HEK293T (cell line): ENCODE data around the gene ZNFX1.
"Not testable (repeated sequence)": the region's sequence is repeated elsewhere in the genome, so short reads cannot be mapped to it uniquely, and the experiment has no call there.

Source experiments
- CTCF ChIA-PET: fragments of 350-600 bp; formaldehyde crosslinking; extraction: SDS; loops from one replicate; lab custom pipeline; 2021; ENCODE audit warnings: antibody characterized with exemption, inconsistent platforms; lab: Yijun Ruan, JAX
- POLR2A ChIA-PET: fragments of 350-600 bp; formaldehyde crosslinking; extraction: SDS; loops from one replicate; lab custom pipeline; 2020; ENCODE audit warnings: antibody characterized with exemption, inconsistent platforms; lab: Yijun Ruan, JAX
- DNase-seq: peaks from one replicate; pipeline ENCODE4 v3.0.0; 2012; ENCODE audit warnings: mixed read lengths; ENCODE audit errors: extremely low spot score
- ARNT ChIP-seq: fragments of 450-650 bp; IDR thresholded peaks from 2 replicates; pipeline ENCODE4 v1.6.1; 2017; ENCODE audit warnings: mild to moderate bottlenecking
- BHLHE40 ChIP-seq: fragments of 450-650 bp; IDR thresholded peaks from 2 replicates; pipeline ENCODE4 v1.6.1; 2016; ENCODE audit warnings: mild to moderate bottlenecking, moderate library complexity, borderline replicate concordance
- CTBP1 ChIP-seq: fragments of 450-650 bp; IDR thresholded peaks from 2 replicates; pipeline ENCODE4 v1.6.1; 2016; ENCODE audit warnings: borderline replicate concordance
- ELF4 ChIP-seq: fragments of 450-650 bp; IDR thresholded peaks from 2 replicates; pipeline ENCODE4 v1.6.1; 2017; ENCODE audit warnings: antibody characterized with exemption
- FOXA1 ChIP-seq: fragments of 450-650 bp; IDR thresholded peaks from 2 replicates; pipeline ENCODE4 v1.6.1; 2016; ENCODE audit warnings: mild to moderate bottlenecking
- FOXK2 ChIP-seq: fragments of 450-650 bp; IDR thresholded peaks from 2 replicates; pipeline ENCODE4 v1.6.1; 2016; ENCODE audit warnings: mild to moderate bottlenecking
- FOXM1 ChIP-seq: fragments of 450-650 bp; IDR thresholded peaks from 2 replicates; pipeline ENCODE4 v1.6.1; 2017; ENCODE audit warnings: mild to moderate bottlenecking, borderline replicate concordance
- HDGF ChIP-seq: fragments of 450-650 bp; IDR thresholded peaks from 2 replicates; pipeline ENCODE4 v1.6.1; 2017; ENCODE audit warnings: antibody characterized with exemption, borderline replicate concordance
- L3MBTL2 ChIP-seq: fragments of 450-650 bp; conservative IDR thresholded peaks from 2 replicates; pipeline ENCODE4 v1.6.1; 2016; ENCODE audit warnings: mild to moderate bottlenecking
- LEF1 ChIP-seq: fragments of 450-650 bp; IDR thresholded peaks from 2 replicates; pipeline ENCODE4 v1.6.1; 2017; ENCODE audit warnings: mild to moderate bottlenecking, borderline replicate concordance
- NFRKB ChIP-seq: fragments of 450-650 bp; IDR thresholded peaks from 2 replicates; pipeline ENCODE4 v1.6.1; 2016; ENCODE audit warnings: mild to moderate bottlenecking, moderate library complexity
- SP1 ChIP-seq: fragments of 450-650 bp; IDR thresholded peaks from 2 replicates; pipeline ENCODE4 v1.6.1; 2017
- SUZ12 ChIP-seq: fragments of 450-650 bp; IDR thresholded peaks from 2 replicates; pipeline ENCODE4 v1.6.1; 2016; ENCODE audit warnings: mild to moderate bottlenecking
- TARDBP ChIP-seq: fragments of 450-650 bp; IDR thresholded peaks from 2 replicates; pipeline ENCODE4 v1.6.1; 2016
- ZNF384 ChIP-seq: fragments of 450-650 bp; IDR thresholded peaks from 2 replicates; pipeline ENCODE4 v1.6.1; 2016
- TF ChIP-seq, protein P1 (sequence below): fragments of 450-650 bp; IDR thresholded peaks from 2 replicates; pipeline ENCODE4 v1.6.1; 2016

The ZNFX1 gene

DNA sequence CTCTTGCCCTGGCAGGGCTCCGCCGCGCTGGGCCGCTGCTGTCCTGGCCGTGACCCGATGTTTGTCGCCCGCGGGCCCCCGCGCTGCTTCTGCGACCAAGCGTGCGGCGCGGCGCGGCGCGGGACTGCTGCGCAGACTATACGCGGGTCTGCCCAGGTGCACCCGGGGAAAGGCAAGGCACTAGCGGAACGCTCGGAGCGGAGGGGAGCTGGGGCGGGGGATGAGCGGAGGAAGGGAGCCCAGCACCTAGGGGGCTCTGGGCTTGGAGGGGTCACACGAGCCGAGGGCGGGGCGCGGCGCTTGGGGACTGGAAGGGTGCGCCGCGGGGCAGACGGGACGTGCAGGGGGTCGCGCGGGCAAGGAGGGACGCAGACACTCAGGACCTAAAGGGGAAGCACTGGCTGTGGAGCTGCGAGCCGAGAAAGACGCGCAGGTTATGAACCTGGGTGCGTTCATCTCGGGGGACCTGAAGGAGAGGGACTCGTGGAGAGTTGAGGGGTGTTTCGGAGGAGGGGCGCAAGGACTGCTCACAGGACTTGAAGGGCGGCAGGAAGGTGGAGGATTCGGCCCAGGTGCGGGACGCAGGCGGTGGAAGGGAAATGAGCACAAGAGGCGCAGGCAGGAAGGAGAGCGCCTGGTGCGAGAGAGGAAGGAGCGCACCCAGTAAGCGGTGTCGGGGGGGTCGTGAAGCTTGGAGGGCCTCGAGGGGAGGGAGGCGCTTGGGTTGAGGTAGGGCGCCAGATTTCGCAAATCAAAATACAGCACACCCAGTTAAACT lies 40.8 kb upstream of the ZNFX1 start:
- no peak for TF ChIP-seq CTBP1
- no peak for TF ChIP-seq ZNF384
- TF ChIP-seq NFRKB: no peak
- no peak for TF ChIP-seq FOXM1
- DNase-seq: no peak
- ChIA-PET POLR2A (no interaction called here), CTCF (interaction anchor here (0.6 to 0.8 kb wide), 2 partner anchors 14 to 68 kb away, joined by 3 read pairs; no protein-coding TSS in a partner anchor)

- ChIA-PET CTCF (interaction anchor here (0.6 kb wide), 1 partner anchor 68 kb away, joined by 3 read pairs; no protein-coding TSS in a partner anchor), POLR2A (no interaction called here)
- no peak for TF ChIP-seq BHLHE40
- TF ChIP-seq L3MBTL2: no peak
- TF ChIP-seq FOXK2: no peak
- TF ChIP-seq FOXA1: no peak
- TF ChIP-seq SP1: no peak
- TF ChIP-seq, protein P1, sequence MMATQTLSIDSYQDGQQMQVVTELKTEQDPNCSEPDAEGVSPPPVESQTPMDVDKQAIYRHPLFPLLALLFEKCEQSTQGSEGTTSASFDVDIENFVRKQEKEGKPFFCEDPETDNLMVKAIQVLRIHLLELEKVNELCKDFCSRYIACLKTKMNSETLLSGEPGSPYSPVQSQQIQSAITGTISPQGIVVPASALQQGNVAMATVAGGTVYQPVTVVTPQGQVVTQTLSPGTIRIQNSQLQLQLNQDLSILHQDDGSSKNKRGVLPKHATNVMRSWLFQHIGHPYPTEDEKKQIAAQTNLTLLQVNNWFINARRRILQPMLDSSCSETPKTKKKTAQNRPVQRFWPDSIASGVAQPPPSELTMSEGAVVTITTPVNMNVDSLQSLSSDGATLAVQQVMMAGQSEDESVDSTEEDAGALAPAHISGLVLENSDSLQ: no peak
- TF ChIP-seq FOXM1: no peak
- no peak for TF ChIP-seq NFRKB
- TF ChIP-seq SUZ12: no peak
- TF ChIP-seq ELF4: no peak
- TF ChIP-seq HDGF: no peak
- TF ChIP-seq LEF1: no peak
- no peak for TF ChIP-seq ARNT
- TF ChIP-seq CTBP1: no peak
- TF ChIP-seq TARDBP: no peak
- no peak for TF ChIP-seq ZNF384
- DNase-seq: no peak
Observed at GRCh38 chr20:49318091-49318429, 40.2 kb upstream of the ZNFX1 start.

- ChIA-PET POLR2A (no interaction called here), CTCF (no interaction called here)
- no peak for DNase-seq
- TF ChIP-seq SP1 (no peak), L3MBTL2 (no peak), FOXM1 (no peak), FOXK2 (no peak), NFRKB (no peak), ARNT (no peak)
Observed at GRCh38 chr20:49316704-49317103, 38.8 kb upstream of the ZNFX1 start.

DNA sequence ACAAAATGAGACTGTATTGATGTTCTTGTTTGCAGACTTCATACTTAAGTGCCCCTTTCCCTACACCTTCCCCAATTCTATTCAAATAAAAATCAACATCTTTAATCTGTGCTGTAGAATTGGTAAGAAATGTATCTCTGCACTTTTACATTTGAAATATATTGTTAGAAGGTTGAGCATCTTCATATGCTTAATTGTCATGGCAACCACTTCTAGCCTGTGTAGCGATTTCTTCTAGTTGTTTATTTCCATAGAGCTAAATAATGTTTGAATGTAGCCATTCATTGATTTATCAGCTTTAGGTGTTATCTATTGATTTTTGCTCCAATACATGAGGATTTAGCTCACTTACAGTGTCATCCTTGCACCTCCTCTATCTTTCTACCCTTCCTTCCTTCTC lies 37.7 kb upstream of the ZNFX1 start:
- TF ChIP-seq BHLHE40 (no peak), ARNT (no peak), SP1 (no peak), FOXM1 (no peak), FOXA1 (no peak), LEF1 (no peak), SUZ12 (no peak), FOXK2 (no peak), L3MBTL2 (no peak), ZNF384 (no peak), ELF4 (no peak), CTBP1 (no peak), HDGF (no peak), NFRKB (no peak), TARDBP (no peak)
- TF ChIP-seq, protein P1: no peak
- ChIA-PET CTCF (no interaction called here), POLR2A (no interaction called here)
- no peak for DNase-seq

GRCh38 chr20:49314052-49314451 lies 36.2 kb upstream of the ZNFX1 start:
- DNase-seq, CTCF ChIA-PET, POLR2A ChIA-PET: not testable (repeated sequence)

DNA sequence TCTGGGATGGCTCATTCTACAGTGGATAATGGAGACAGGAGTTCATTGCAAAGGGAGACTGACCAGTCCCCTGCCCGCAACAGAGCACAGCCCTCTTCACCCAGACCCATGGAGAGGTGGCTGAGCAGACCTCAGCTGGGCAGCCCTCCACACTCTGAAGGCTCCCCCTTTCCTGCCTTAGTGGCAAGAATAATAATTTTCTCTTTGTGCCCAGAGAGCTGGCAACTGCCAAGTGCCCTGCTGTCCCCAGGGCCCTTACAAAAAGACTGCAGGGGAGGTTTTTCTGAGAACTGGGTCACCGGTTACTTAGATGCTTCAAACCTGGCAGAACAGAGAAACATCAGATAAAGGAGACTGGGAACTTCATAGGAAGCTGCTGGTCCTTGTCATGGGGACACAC lies 35.4 kb upstream of the ZNFX1 start:
- no peak for TF ChIP-seq ARNT
- no peak for TF ChIP-seq SUZ12
- TF ChIP-seq, protein P1: no peak
- TF ChIP-seq ZNF384: no peak
- TF ChIP-seq ELF4: no peak
- TF ChIP-seq SP1: no peak
- CTCF ChIA-PET: no interaction called here
- POLR2A ChIA-PET: interaction anchor here (0.7 kb wide), 1 partner anchor 35 kb away, joined by 3 read pairs; the partner anchor contains the start of gene ZNFX1
- no peak for DNase-seq

GRCh38 chr20:49312661-49313060 lies 34.8 kb upstream of the ZNFX1 start:
- DNase-seq: no peak
- POLR2A ChIA-PET: interaction anchor here (0.7 kb wide), 1 partner anchor 35 kb away, joined by 3 read pairs; the partner anchor contains the start of gene ZNFX1
- TF ChIP-seq SP1 (no peak), CTBP1 (no peak), BHLHE40 (no peak), L3MBTL2 (no peak), ELF4 (no peak), TARDBP (no peak), FOXA1 (no peak), LEF1 (no peak)
- TF ChIP-seq, protein P1: no peak
- CTCF ChIA-PET: no interaction called here
